Activated CD4-positive, CD25-positive, alpha-beta regulatory T cell (primary cell): ENCODE results near the gene GDNF.
"Not testable (repeated sequence)": the region's sequence is repeated elsewhere in the genome, so short reads cannot be mapped to it uniquely, and the experiment has no call there.

Experiments used
- DNase-seq, 4 experiments: peaks; one replicate each; lab custom pipeline; 2025; lab: John Stamatoyannopoulos, UW

The GDNF gene

GRCh38 chr5:37781409-37781808, 58.4 kb downstream of the GDNF start:
- not testable (repeated sequence) for DNase-seq

- no peak for DNase-seq
Measured at GRCh38 chr5:37777432-37778130, 62.3 kb downstream of the GDNF start.

- DNase-seq: no peak
Measured at GRCh38 chr5:37776826-37777225, 63.0 kb downstream of the GDNF start.

- DNase-seq: no peak
Measured at GRCh38 chr5:37774912-37775483, 64.8 kb downstream of the GDNF start.

- DNase-seq: no peak
Measured at GRCh38 chr5:37773809-37774208, 66.0 kb downstream of the GDNF start.

- DNase-seq: no peak
Measured at GRCh38 chr5:37772255-37772654, 67.6 kb downstream of the GDNF start.

GRCh38 chr5:37771731-37772130, 68.1 kb downstream of the GDNF start:
- DNase-seq: no peak

GRCh38 chr5:37771203-37771611, 68.6 kb downstream of the GDNF start:
- DNase-seq: no peak

- no peak for DNase-seq
Measured at GRCh38 chr5:37770786-37771185, 69.1 kb downstream of the GDNF start.

GRCh38 chr5:37769840-37770239, 70.0 kb downstream of the GDNF start:
- no peak for DNase-seq

- DNase-seq: no peak
Measured at GRCh38 chr5:37769108-37769507, 70.7 kb downstream of the GDNF start.

GRCh38 chr5:37768371-37768770, 71.5 kb downstream of the GDNF start:
- no peak for DNase-seq

GRCh38 chr5:37767961-37768360, 71.9 kb downstream of the GDNF start:
- no peak for DNase-seq

GRCh38 chr5:37767251-37767650, 72.6 kb downstream of the GDNF start:
- no peak for DNase-seq
